NT2/D1 (cell line): Measurements from ENCODE around the gene ETV2.
A peak's percentile ranks its signal among the peaks of the same experiment; 100 is the strongest.

Experiments used
- DNase-seq: peaks from one replicate; pipeline ENCODE4 v3.0.0-alpha.2; 2011; ENCODE audit warnings: low read depth, low spot score
- H3K27me3 ChIP-seq: 2 replicates; pipeline ENCODE4 v1.6.0; 2011; ENCODE audit warnings: mild to moderate bottlenecking; ENCODE audit not compliant: insufficient read length, insufficient read depth
- H3K36me3 ChIP-seq: 2 replicates; pipeline ENCODE4 v1.6.1; 2011; ENCODE audit warnings: mild to moderate bottlenecking, low read length, mixed read lengths; ENCODE audit not compliant: insufficient read depth, insufficient read length
- H3K4me1 ChIP-seq: 2 replicates; pipeline ENCODE4 v1.5.1; 2011; ENCODE audit not compliant: insufficient read depth, insufficient read length
- H3K4me3 ChIP-seq: 2 replicates; pipeline ENCODE4 v1.5.1; 2011; ENCODE audit warnings: low read depth; ENCODE audit not compliant: insufficient read length
- H3K9ac ChIP-seq: 2 replicates; pipeline ENCODE4 v1.6.0; 2011; ENCODE audit warnings: low read depth; ENCODE audit not compliant: insufficient read length
- H3K9me3 ChIP-seq: 2 replicates; pipeline ENCODE4 v1.5.1; 2011; ENCODE audit warnings: mild to moderate bottlenecking, low read length; ENCODE audit not compliant: insufficient read depth
- SUZ12 ChIP-seq: IDR thresholded peaks from 2 replicates; pipeline ENCODE4 v1.6.1; 2011; ENCODE audit not compliant: insufficient read length, insufficient read depth; ENCODE audit errors: extremely low read depth
- YY1 ChIP-seq: IDR thresholded peaks from 2 replicates; pipeline ENCODE4 v1.6.1; 2011; ENCODE audit not compliant: insufficient read length, insufficient read depth
- ZNF274 ChIP-seq: IDR thresholded peaks from 2 replicates; pipeline ENCODE4 v1.6.1; 2011; ENCODE audit warnings: mild to moderate bottlenecking, low read depth, low read length

The ETV2 gene

GRCh38 chr19:35619290-35619923 is 22.1 kb upstream of the ETV2 start:
- Histone ChIP-seq H3K4me1 (no peaks in the 10 kb centered on the region), H3K9ac (no peak overlapping the region), H3K4me3 (no peak overlapping the region), H3K27me3 (no peaks in the 10 kb centered on the region), H3K9me3 (no peaks in the 10 kb centered on the region), H3K36me3 (peaks cover 62% of the 10 kb centered on the region)
- no peak for DNase-seq
- TF ChIP-seq YY1 = no peak
- TF ChIP-seq ZNF274 = no peak
- no peak for TF ChIP-seq SUZ12

GRCh38 chr19:35620001-35620400 is 21.5 kb upstream of the ETV2 start:
- H3K4me1 ChIP-seq = no peaks in the 10 kb centered on the region
- no peak overlapping the region for H3K9ac ChIP-seq
- no peak overlapping the region for H3K4me3 ChIP-seq
- H3K36me3 ChIP-seq = peaks cover 57% of the 10 kb centered on the region
- TF ChIP-seq YY1 (no peak), ZNF274 (no peak), SUZ12 (no peak)
- no peak for DNase-seq
- no peaks in the 10 kb centered on the region for H3K27me3 ChIP-seq
- no peaks in the 10 kb centered on the region for H3K9me3 ChIP-seq

- Histone ChIP-seq H3K4me3 (no peak overlapping the region), H3K9ac (no peak overlapping the region), H3K36me3 (peaks cover 49% of the 10 kb centered on the region), H3K27me3 (no peaks in the 10 kb centered on the region), H3K4me1 (no peaks in the 10 kb centered on the region), H3K9me3 (no peaks in the 10 kb centered on the region)
- TF ChIP-seq ZNF274 (no peak), YY1 (no peak), SUZ12 (no peak)
- DNase-seq = no peak
Measured at GRCh38 chr19:35621708-35622107, 19.8 kb upstream of the ETV2 start.

- DNase-seq = no peak
- no peak overlapping the region for H3K9ac ChIP-seq
- no peaks in the 10 kb centered on the region for H3K9me3 ChIP-seq
- no peak for TF ChIP-seq SUZ12
- no peak for TF ChIP-seq YY1
- TF ChIP-seq ZNF274 = no peak
- H3K27me3 ChIP-seq = no peaks in the 10 kb centered on the region
- peaks cover 42% of the 10 kb centered on the region for H3K36me3 ChIP-seq
- no peak overlapping the region for H3K4me3 ChIP-seq
- no peaks in the 10 kb centered on the region for H3K4me1 ChIP-seq
Measured at GRCh38 chr19:35622750-35623149, 18.8 kb upstream of the ETV2 start.

- TF ChIP-seq YY1 = no peak
- no peak for TF ChIP-seq ZNF274
- TF ChIP-seq SUZ12 = no peak
- no peak overlapping the region for H3K9ac ChIP-seq
- H3K4me3 ChIP-seq = no peak overlapping the region
Measured at GRCh38 chr19:35623327-35624010, 18.1 kb upstream of the ETV2 start.

GRCh38 chr19:35628264-35628564 is 13.3 kb upstream of the ETV2 start:
- Histone ChIP-seq H3K27me3 (no peaks in the 10 kb centered on the region), H3K9me3 (no peaks in the 10 kb centered on the region), H3K9ac (peak overlapping the region; percentile 66)

More at GRCh38 chr19:35623327-35624010, 18.1 kb upstream of the ETV2 start:
- no peaks in the 10 kb centered on the region for H3K27me3 ChIP-seq
- H3K36me3 ChIP-seq = peaks cover 36% of the 10 kb centered on the region
- no peaks in the 10 kb centered on the region for H3K9me3 ChIP-seq
- DNase-seq = no peak
- H3K4me1 ChIP-seq = no peaks in the 10 kb centered on the region

GRCh38 chr19:35628565-35629331 is 12.8 kb upstream of the ETV2 start, which contains the start of gene RBM42:
Gene RBM42, plus strand, starts transcription at chr19:35629036. Its CDS starts 118 bp downstream, at chr19:35629154.
- Histone ChIP-seq H3K9me3 (no peaks in the 10 kb centered on the region), H3K9ac (peak within 1 kb of the TSS; percentile 85), H3K4me3 (peak within 1 kb of the TSS; percentile 84), H3K36me3 (peaks cover 34% of the 10 kb centered on the region), H3K27me3 (no peaks in the 10 kb centered on the region), H3K4me1 (peaks cover 2% of the 10 kb centered on the region)
- TF ChIP-seq ZNF274 = no peak
- no peak for TF ChIP-seq SUZ12
- no peak for TF ChIP-seq YY1
- DNase-seq = peak; percentile 95

More at GRCh38 chr19:35628264-35628564, 13.3 kb upstream of the ETV2 start:
- Histone ChIP-seq H3K4me3 (peak overlapping the region; percentile 84), H3K36me3 (peaks cover 29% of the 10 kb centered on the region), H3K4me1 (peaks cover 2% of the 10 kb centered on the region)
- DNase-seq = no peak
- TF ChIP-seq SUZ12 = no peak
- TF ChIP-seq ZNF274 = no peak
- TF ChIP-seq YY1 = no peak
